Ishikawa (cell line): ENCODE results near the gene TOX2.

Experiments
- CEBPB ChIP-seq: IDR thresholded peaks from 2 replicates; pipeline ENCODE4 v1.6.1; 2012
- CREB1 ChIP-seq: IDR thresholded peaks from 2 replicates; pipeline ENCODE4 v1.6.1; 2012; ENCODE audit warnings: low read depth
- EGR1 ChIP-seq: IDR thresholded peaks from 2 replicates; pipeline ENCODE4 v1.6.1; 2012
- EP300 ChIP-seq: IDR thresholded peaks from 2 replicates; pipeline ENCODE4 v1.6.1; 2012; ENCODE audit warnings: borderline replicate concordance
- FOXM1 ChIP-seq: IDR thresholded peaks from 2 replicates; pipeline ENCODE4 v1.6.1; 2012; ENCODE audit warnings: low read depth, borderline replicate concordance
- MAX ChIP-seq: IDR thresholded peaks from 2 replicates; pipeline ENCODE4 v1.6.1; 2012
- NFIC ChIP-seq: IDR thresholded peaks from 2 replicates; pipeline ENCODE4 v1.6.1; 2012
- RAD21 ChIP-seq: IDR thresholded peaks from 2 replicates; pipeline ENCODE4 v1.6.1; 2012; ENCODE audit warnings: low read depth
- REST ChIP-seq: IDR thresholded peaks from 2 replicates; pipeline ENCODE4 v1.6.1; 2012; ENCODE audit warnings: low read depth, mild to moderate bottlenecking
- TAF1 ChIP-seq: IDR thresholded peaks from 2 replicates; pipeline ENCODE4 v1.6.1; 2012; ENCODE audit warnings: low read depth, mild to moderate bottlenecking
- TCF12 ChIP-seq: IDR thresholded peaks from 2 replicates; pipeline ENCODE4 v1.6.1; 2012; ENCODE audit warnings: low read depth
- TEAD4 ChIP-seq: IDR thresholded peaks from 2 replicates; pipeline ENCODE4 v1.6.1; 2012
- USF1 ChIP-seq: IDR thresholded peaks from 2 replicates; pipeline ENCODE4 v1.6.1; 2012
- YY1 ChIP-seq: IDR thresholded peaks from 2 replicates; pipeline ENCODE4 v1.6.1; 2012; ENCODE audit warnings: low read depth
- ZBTB7A ChIP-seq: IDR thresholded peaks from 2 replicates; pipeline ENCODE4 v1.6.1; 2012; ENCODE audit warnings: low read depth

TOX2 gene

GRCh38 chr20:43983904-43984361, 69.3 kb downstream of the TOX2 start:
- no peak for TF ChIP-seq MAX
- no peak for TF ChIP-seq FOXM1
- no peak for TF ChIP-seq ZBTB7A
- no peak for TF ChIP-seq YY1
- no peak for TF ChIP-seq USF1
- no peak for TF ChIP-seq CEBPB
- TF ChIP-seq REST, result no peak
- TF ChIP-seq EP300, result no peak
- no peak for TF ChIP-seq TCF12
- no peak for TF ChIP-seq TAF1

- TF ChIP-seq CREB1 (no peak), RAD21 (no peak), YY1 (no peak), REST (no peak), EP300 (no peak), TEAD4 (no peak), MAX (no peak), CEBPB (no peak)
Measured at GRCh38 chr20:43984587-43984986, 69.9 kb downstream of the TOX2 start.

GRCh38 chr20:43985121-43985520, 70.5 kb downstream of the TOX2 start:
- no peak for TF ChIP-seq CREB1
- TF ChIP-seq CEBPB, result no peak
- no peak for TF ChIP-seq USF1
- no peak for TF ChIP-seq REST
- TF ChIP-seq YY1, result no peak
- TF ChIP-seq TEAD4, result no peak
- TF ChIP-seq RAD21, result no peak
- no peak for TF ChIP-seq EP300
- TF ChIP-seq FOXM1, result no peak
- TF ChIP-seq EGR1, result no peak
- no peak for TF ChIP-seq ZBTB7A
- TF ChIP-seq NFIC, result no peak
- TF ChIP-seq MAX, result no peak
- TF ChIP-seq TAF1, result no peak
- no peak for TF ChIP-seq TCF12

- TF ChIP-seq NFIC, result no peak
- TF ChIP-seq YY1, result no peak
- no peak for TF ChIP-seq EGR1
- no peak for TF ChIP-seq FOXM1
- TF ChIP-seq CREB1, result no peak
- no peak for TF ChIP-seq MAX
- TF ChIP-seq TEAD4, result no peak
- TF ChIP-seq TCF12, result no peak
Measured at GRCh38 chr20:43985608-43986316, 71.1 kb downstream of the TOX2 start.
